Glutamatergic neuron (in vitro differentiated cells): Measurements from ENCODE around the gene ADO. TPM values are rescaled to one million over a fixed set of nuclear protein-coding genes. Genes with fewer than 3 reads are reported as not detected.

Experiments used
- DNase-seq: peaks from one replicate; pipeline ENCODE4 v3.0.0; 2022
- H3K27ac Mint-ChIP-seq: one replicate; pipeline ENCODE4 v1.8.0; 2020; ENCODE audit warnings: mild to moderate bottlenecking, mixed read lengths, inconsistent platforms; ENCODE audit not compliant: unreplicated experiment
- H3K27me3 Mint-ChIP-seq: one replicate; pipeline ENCODE4 v1.8.0; 2020; ENCODE audit warnings: mild to moderate bottlenecking, moderate library complexity, mixed read lengths, inconsistent platforms; ENCODE audit not compliant: unreplicated experiment
- H3K36me3 Mint-ChIP-seq: one replicate; pipeline ENCODE4 v1.8.0; 2020; ENCODE audit warnings: mild to moderate bottlenecking, mixed read lengths, inconsistent platforms; ENCODE audit not compliant: unreplicated experiment
- H3K4me1 Mint-ChIP-seq: one replicate; pipeline ENCODE4 v1.8.0; 2020; ENCODE audit warnings: mild to moderate bottlenecking, low read depth, mixed read lengths, inconsistent platforms; ENCODE audit not compliant: unreplicated experiment
- H3K4me3 Mint-ChIP-seq: one replicate; pipeline ENCODE4 v1.8.0; 2020; ENCODE audit warnings: mild to moderate bottlenecking, mixed read lengths, inconsistent platforms; ENCODE audit not compliant: unreplicated experiment
- H3K9me3 Mint-ChIP-seq: one replicate; pipeline ENCODE4 v1.8.0; 2020; ENCODE audit warnings: mild to moderate bottlenecking, moderate library complexity, mixed read lengths, inconsistent platforms; ENCODE audit not compliant: unreplicated experiment
- total RNA-seq: library from RNA; stranded (reverse); fragmentation: NEBNext Ultra II Directional; extraction: Animal tissue kit (Norgen Biotek cat#: 25700); gene quantifications from one replicate; pipeline ENCODE4 v1.2.1, GENCODE V29; 2021; ENCODE audit not compliant: unreplicated experiment
- TF ChIP-seq, protein P1 (sequence below): fragments of 200-600 bp; sonication (generic); IDR thresholded peaks from one replicate; pipeline ENCODE4 v1.5.0; 2021; ENCODE audit not compliant: partially characterized antibody, unreplicated experiment

ADO gene
- total RNA-seq, 1 donor from 2014 or later = 32.5 TPM

DNA sequence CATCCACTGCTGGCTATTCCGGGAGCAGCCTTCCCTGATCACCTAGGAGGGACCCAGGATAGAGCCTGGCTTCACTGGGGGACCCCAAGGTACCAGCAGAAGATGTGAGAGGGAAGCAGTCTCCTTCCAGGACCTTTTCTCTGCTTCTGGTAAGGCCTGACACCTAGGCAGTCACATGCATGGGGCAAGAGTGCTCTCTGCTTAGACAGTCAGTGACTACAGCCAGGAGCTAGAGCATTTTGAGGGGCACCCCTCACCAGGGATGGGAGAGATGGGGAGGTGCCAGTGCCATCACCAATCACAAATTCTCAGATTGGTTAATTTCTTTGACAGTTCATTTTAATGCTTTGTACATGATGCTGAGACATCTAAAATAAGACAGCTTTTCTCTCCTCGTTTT is 13.9 kb upstream of the ADO start:
- Mint-ChIP-seq H3K36me3 (no peaks in the 10 kb centered on the region), H3K4me1 (no peaks in the 10 kb centered on the region), H3K27ac (no peak overlapping the region), H3K27me3 (no peaks in the 10 kb centered on the region), H3K9me3 (peaks cover 4% of the 10 kb centered on the region), H3K4me3 (no peak overlapping the region)
- TF ChIP-seq, protein P1, sequence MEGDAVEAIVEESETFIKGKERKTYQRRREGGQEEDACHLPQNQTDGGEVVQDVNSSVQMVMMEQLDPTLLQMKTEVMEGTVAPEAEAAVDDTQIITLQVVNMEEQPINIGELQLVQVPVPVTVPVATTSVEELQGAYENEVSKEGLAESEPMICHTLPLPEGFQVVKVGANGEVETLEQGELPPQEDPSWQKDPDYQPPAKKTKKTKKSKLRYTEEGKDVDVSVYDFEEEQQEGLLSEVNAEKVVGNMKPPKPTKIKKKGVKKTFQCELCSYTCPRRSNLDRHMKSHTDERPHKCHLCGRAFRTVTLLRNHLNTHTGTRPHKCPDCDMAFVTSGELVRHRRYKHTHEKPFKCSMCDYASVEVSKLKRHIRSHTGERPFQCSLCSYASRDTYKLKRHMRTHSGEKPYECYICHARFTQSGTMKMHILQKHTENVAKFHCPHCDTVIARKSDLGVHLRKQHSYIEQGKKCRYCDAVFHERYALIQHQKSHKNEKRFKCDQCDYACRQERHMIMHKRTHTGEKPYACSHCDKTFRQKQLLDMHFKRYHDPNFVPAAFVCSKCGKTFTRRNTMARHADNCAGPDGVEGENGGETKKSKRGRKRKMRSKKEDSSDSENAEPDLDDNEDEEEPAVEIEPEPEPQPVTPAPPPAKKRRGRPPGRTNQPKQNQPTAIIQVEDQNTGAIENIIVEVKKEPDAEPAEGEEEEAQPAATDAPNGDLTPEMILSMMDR = no peak
- DNase-seq = no peak

DNA sequence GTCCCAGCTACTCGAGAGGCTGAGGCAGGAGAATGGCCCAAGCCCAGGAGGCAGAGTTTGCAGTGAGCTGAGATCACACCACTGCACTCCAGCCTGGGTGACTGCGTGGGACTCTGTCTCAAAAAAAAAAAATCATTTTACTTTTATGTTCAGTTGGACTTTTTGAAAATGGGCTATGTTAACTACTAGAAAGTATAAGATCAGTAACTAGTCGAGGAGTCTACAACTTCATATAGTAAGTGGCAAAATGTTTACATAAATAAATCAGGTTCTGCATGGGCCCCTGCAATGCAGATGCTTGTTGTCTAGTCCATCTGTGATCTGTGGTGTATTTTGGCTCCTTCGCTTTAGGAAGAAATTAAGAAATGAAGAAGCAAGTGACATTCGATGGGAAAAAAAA is 12.3 kb upstream of the ADO start:
- no peak for DNase-seq
- Mint-ChIP-seq H3K36me3 (no peaks in the 10 kb centered on the region), H3K4me1 (peaks cover 2% of the 10 kb centered on the region), H3K27ac (no peak overlapping the region), H3K9me3 (no peaks in the 10 kb centered on the region), H3K4me3 (no peak overlapping the region), H3K27me3 (no peaks in the 10 kb centered on the region)
- TF ChIP-seq, protein P1 = no peak

DNA sequence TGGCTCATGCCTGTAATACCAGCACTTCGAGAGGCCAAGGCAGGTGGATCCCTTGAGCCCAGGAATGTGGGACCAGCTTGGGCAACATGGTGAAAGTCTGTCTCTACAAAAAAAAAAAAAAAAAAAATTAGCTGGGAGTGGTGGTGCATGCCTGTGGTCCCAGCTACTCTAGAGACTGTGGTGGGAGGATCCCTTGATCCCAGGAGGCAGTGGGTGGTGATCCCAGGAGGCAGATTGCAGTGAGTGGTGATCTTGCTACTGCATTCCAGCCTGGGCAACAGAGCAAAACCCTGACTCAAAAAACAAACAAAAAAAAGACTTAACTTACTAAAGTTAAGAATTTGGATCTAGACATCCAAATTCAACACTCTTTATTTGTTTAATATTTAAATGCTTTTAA is 10.2 kb upstream of the ADO start:
- H3K9me3 Mint-ChIP-seq = no peaks in the 10 kb centered on the region
- DNase-seq = no peak
- H3K27ac Mint-ChIP-seq = no peak overlapping the region
- H3K27me3 Mint-ChIP-seq = no peaks in the 10 kb centered on the region
- TF ChIP-seq, protein P1 = no peak
- no peaks in the 10 kb centered on the region for H3K36me3 Mint-ChIP-seq
- no peak overlapping the region for H3K4me3 Mint-ChIP-seq
- peaks cover 2% of the 10 kb centered on the region for H3K4me1 Mint-ChIP-seq

DNA sequence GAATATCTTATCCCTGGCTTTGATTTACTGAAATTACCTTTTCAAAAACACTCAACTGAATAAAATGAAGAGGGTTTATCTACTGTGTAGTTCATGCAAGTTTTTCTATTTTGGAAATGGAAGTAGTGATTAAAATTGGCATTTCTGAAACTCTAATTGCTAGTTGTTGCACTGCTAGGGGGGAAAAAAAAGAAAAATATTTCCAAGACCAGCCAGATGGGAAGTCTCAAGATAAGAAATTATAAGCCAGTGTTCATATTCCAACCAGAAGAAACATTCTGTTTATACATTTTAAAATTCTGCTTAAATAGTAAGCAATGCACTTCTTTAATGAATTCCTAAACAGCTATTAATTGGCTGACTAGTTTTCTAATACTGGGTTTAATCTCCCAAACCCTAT is 9.4 kb upstream of the ADO start:
- TF ChIP-seq, protein P1 = no peak
- no peak for DNase-seq
- no peaks in the 10 kb centered on the region for H3K9me3 Mint-ChIP-seq
- no peak overlapping the region for H3K4me3 Mint-ChIP-seq
- H3K4me1 Mint-ChIP-seq = peaks cover 2% of the 10 kb centered on the region
- no peaks in the 10 kb centered on the region for H3K27me3 Mint-ChIP-seq
- no peak overlapping the region for H3K27ac Mint-ChIP-seq
- H3K36me3 Mint-ChIP-seq = no peaks in the 10 kb centered on the region

DNA sequence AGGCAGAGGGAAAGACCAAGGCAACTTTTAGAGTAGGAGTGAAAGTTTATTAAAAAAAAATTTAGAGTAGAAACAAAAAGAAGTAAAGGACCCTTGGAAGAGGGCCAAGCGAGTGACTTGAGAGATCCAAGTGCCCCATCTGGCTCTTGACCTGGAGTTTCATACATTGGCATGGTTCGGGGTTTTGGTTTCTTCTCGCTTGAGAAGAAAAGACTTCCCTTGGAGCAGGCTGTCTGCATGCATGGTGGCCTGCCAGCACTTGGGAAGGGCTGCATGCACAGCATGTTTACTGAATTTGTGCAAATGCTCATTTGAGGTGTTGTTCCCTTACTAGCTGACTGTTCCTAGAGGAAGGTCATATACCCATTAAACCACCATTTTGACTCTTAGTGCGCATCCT is 8.8 kb upstream of the ADO start:
- peaks cover 2% of the 10 kb centered on the region for H3K27me3 Mint-ChIP-seq

More for the DNA sequence above, 8.8 kb upstream of the ADO start:
- DNase-seq = no peak
- Mint-ChIP-seq H3K36me3 (no peaks in the 10 kb centered on the region), H3K4me3 (no peak overlapping the region), H3K9me3 (no peaks in the 10 kb centered on the region), H3K27ac (no peak overlapping the region), H3K4me1 (peaks cover 2% of the 10 kb centered on the region)
- TF ChIP-seq, protein P1 = no peak
